Measurements from ENCODE around the gene ANKEF1.

ANKEF1 gene

GRCh38 chr20:10080574-10080973, 45.8 kb downstream of the ANKEF1 start:
- peaks cover 10% of the 10 kb centered on the region for H3K27me3 Mint-ChIP-seq
- no peak overlapping the region for H3K4me3 Mint-ChIP-seq
- no peaks in the 10 kb centered on the region for H3K4me1 Mint-ChIP-seq
- no peaks in the 10 kb centered on the region for H3K36me3 Mint-ChIP-seq
- H3K9me3 Mint-ChIP-seq = no peaks in the 10 kb centered on the region
- no peak overlapping the region for H3K27ac Mint-ChIP-seq
- ATAC-seq (ENCODE audit: low read depth) (no peak), DNase-seq (ENCODE audit: low spot score in 2 of 2) (no peak)

- no peak overlapping the region for H3K4me3 Mint-ChIP-seq
- no peaks in the 10 kb centered on the region for H3K4me1 Mint-ChIP-seq
- peaks cover 4% of the 10 kb centered on the region for H3K27me3 Mint-ChIP-seq
- no peaks in the 10 kb centered on the region for H3K36me3 Mint-ChIP-seq
- H3K27ac Mint-ChIP-seq = no peak overlapping the region
- DNase-seq (ENCODE audit: low spot score in 2 of 2) = no peak
- no peak for ATAC-seq (ENCODE audit: low read depth)
- H3K9me3 Mint-ChIP-seq = no peaks in the 10 kb centered on the region
Observed at GRCh38 chr20:10089871-10090587, 55.2 kb downstream of the ANKEF1 start.

GRCh38 chr20:10090588-10091166, 55.9 kb downstream of the ANKEF1 start:
- DNase-seq (ENCODE audit: low spot score in 2 of 2) (peak; percentile 11 to 22), ATAC-seq (ENCODE audit: low read depth) (peak; percentile 65)

GRCh38 chr20:10093087-10093591, 58.4 kb downstream of the ANKEF1 start:
- H3K27me3 Mint-ChIP-seq = peaks cover 4% of the 10 kb centered on the region
- no peaks in the 10 kb centered on the region for H3K4me1 Mint-ChIP-seq
- no peaks in the 10 kb centered on the region for H3K36me3 Mint-ChIP-seq
- H3K4me3 Mint-ChIP-seq = no peak overlapping the region
- no peaks in the 10 kb centered on the region for H3K9me3 Mint-ChIP-seq
- ATAC-seq (ENCODE audit: low read depth) = no peak
- H3K27ac Mint-ChIP-seq = no peak overlapping the region
- no peak for DNase-seq (ENCODE audit: low spot score in 2 of 2)

More at GRCh38 chr20:10090588-10091166, 55.9 kb downstream of the ANKEF1 start:
- Mint-ChIP-seq H3K27me3 (peaks cover 4% of the 10 kb centered on the region), H3K27ac (no peak overlapping the region), H3K9me3 (no peaks in the 10 kb centered on the region), H3K4me1 (no peaks in the 10 kb centered on the region), H3K4me3 (no peak overlapping the region), H3K36me3 (no peaks in the 10 kb centered on the region)

GRCh38 chr20:10094566-10095173, 59.9 kb downstream of the ANKEF1 start:
- ATAC-seq (ENCODE audit: low read depth) (no peak), DNase-seq (ENCODE audit: low spot score in 2 of 2) (no peak)
- H3K4me1 Mint-ChIP-seq = no peaks in the 10 kb centered on the region
- H3K4me3 Mint-ChIP-seq = no peak overlapping the region
- H3K27me3 Mint-ChIP-seq = peaks cover 5% of the 10 kb centered on the region
- H3K27ac Mint-ChIP-seq = no peak overlapping the region
- H3K9me3 Mint-ChIP-seq = peaks cover 1% of the 10 kb centered on the region
- no peaks in the 10 kb centered on the region for H3K36me3 Mint-ChIP-seq

GRCh38 chr20:10096790-10097189, 62.0 kb downstream of the ANKEF1 start:
- Mint-ChIP-seq H3K36me3 (no peaks in the 10 kb centered on the region), H3K4me1 (no peaks in the 10 kb centered on the region), H3K27me3 (peaks cover 5% of the 10 kb centered on the region), H3K27ac (no peak overlapping the region), H3K9me3 (peaks cover 1% of the 10 kb centered on the region), H3K4me3 (no peak overlapping the region)
- DNase-seq (ENCODE audit: low spot score in 2 of 2) = no peak
- ATAC-seq (ENCODE audit: low read depth) = no peak

- Mint-ChIP-seq H3K27ac (no peak overlapping the region), H3K9me3 (peaks cover 6% of the 10 kb centered on the region), H3K36me3 (no peaks in the 10 kb centered on the region), H3K4me3 (no peak overlapping the region), H3K27me3 (peaks cover 2% of the 10 kb centered on the region), H3K4me1 (no peaks in the 10 kb centered on the region)
- ATAC-seq (ENCODE audit: low read depth) (no peak), DNase-seq (ENCODE audit: low spot score in 2 of 2) (no peak)
Observed at GRCh38 chr20:10105046-10105445, 70.3 kb downstream of the ANKEF1 start.
